Measurements from ENCODE around the gene POLG2. TPM values are rescaled to one million over a fixed set of nuclear protein-coding genes. Genes with fewer than 3 reads are reported as not detected.

Gene POLG2
- total RNA-seq, 1 experiment from 2014 or later = 42.7 TPM

DNA sequence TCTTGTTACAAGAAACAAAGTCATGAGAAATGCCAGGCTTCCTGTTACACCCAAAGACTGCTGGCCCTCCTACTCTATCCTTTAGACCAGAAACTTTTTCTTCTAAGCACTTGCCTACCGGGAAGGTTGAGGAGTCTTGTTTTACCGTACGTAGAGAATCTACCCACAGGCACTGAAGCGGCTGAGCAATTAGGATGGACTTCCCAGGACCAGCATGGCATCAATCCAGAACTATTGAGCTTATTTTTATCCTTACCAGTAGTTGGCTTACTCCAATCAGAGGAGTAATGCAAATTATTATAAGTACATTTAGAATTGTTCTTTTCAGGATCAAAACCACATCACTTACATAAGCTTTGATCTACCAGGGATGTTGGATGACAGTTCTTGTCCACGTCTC lies 35.6 kb upstream of the POLG2 start:
- H3K27ac Mint-ChIP-seq = no peak overlapping the region
- ATAC-seq = no peak
- no peaks in the 10 kb centered on the region for H3K27me3 Mint-ChIP-seq (ENCODE audit: low read depth)
- no peak for DNase-seq (ENCODE audit: low spot score)
- H3K9me3 Mint-ChIP-seq = no peaks in the 10 kb centered on the region
- CTCF ChIA-PET = no interaction called here
- TF ChIP-seq, protein P1, sequence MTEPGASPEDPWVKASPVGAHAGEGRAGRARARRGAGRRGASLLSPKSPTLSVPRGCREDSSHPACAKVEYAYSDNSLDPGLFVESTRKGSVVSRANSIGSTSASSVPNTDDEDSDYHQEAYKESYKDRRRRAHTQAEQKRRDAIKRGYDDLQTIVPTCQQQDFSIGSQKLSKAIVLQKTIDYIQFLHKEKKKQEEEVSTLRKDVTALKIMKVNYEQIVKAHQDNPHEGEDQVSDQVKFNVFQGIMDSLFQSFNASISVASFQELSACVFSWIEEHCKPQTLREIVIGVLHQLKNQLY (CRISPR knock-in tag; IDR thresholded peaks at IDR 0.05) = no peak
- TF ChIP-seq JUN (CRISPR knock-in tag; IDR thresholded peaks at IDR 0.05) = no peak
- no peak for TF ChIP-seq SOX15 (CRISPR knock-in tag; IDR thresholded peaks at IDR 0.05)
- no peak for TF ChIP-seq NR2C2 (CRISPR knock-in tag; IDR thresholded peaks at IDR 0.05)
- no peak for TF ChIP-seq EMX1 (CRISPR knock-in tag; IDR thresholded peaks at IDR 0.05)
- TF ChIP-seq, protein P2, sequence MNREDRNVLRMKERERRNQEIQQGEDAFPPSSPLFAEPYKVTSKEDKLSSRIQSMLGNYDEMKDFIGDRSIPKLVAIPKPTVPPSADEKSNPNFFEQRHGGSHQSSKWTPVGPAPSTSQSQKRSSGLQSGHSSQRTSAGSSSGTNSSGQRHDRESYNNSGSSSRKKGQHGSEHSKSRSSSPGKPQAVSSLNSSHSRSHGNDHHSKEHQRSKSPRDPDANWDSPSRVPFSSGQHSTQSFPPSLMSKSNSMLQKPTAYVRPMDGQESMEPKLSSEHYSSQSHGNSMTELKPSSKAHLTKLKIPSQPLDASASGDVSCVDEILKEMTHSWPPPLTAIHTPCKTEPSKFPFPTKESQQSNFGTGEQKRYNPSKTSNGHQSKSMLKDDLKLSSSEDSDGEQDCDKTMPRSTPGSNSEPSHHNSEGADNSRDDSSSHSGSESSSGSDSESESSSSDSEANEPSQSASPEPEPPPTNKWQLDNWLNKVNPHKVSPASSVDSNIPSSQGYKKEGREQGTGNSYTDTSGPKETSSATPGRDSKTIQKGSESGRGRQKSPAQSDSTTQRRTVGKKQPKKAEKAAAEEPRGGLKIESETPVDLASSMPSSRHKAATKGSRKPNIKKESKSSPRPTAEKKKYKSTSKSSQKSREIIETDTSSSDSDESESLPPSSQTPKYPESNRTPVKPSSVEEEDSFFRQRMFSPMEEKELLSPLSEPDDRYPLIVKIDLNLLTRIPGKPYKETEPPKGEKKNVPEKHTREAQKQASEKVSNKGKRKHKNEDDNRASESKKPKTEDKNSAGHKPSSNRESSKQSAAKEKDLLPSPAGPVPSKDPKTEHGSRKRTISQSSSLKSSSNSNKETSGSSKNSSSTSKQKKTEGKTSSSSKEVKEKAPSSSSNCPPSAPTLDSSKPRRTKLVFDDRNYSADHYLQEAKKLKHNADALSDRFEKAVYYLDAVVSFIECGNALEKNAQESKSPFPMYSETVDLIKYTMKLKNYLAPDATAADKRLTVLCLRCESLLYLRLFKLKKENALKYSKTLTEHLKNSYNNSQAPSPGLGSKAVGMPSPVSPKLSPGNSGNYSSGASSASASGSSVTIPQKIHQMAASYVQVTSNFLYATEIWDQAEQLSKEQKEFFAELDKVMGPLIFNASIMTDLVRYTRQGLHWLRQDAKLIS (CRISPR knock-in tag; IDR thresholded peaks at IDR 0.05; ENCODE audit: borderline replicate concordance) = no peak
- TF ChIP-seq, protein P3, sequence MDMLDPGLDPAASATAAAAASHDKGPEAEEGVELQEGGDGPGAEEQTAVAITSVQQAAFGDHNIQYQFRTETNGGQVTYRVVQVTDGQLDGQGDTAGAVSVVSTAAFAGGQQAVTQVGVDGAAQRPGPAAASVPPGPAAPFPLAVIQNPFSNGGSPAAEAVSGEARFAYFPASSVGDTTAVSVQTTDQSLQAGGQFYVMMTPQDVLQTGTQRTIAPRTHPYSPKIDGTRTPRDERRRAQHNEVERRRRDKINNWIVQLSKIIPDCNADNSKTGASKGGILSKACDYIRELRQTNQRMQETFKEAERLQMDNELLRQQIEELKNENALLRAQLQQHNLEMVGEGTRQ (CRISPR knock-in tag; IDR thresholded peaks at IDR 0.05) = no peak
- TF ChIP-seq, protein P4, sequence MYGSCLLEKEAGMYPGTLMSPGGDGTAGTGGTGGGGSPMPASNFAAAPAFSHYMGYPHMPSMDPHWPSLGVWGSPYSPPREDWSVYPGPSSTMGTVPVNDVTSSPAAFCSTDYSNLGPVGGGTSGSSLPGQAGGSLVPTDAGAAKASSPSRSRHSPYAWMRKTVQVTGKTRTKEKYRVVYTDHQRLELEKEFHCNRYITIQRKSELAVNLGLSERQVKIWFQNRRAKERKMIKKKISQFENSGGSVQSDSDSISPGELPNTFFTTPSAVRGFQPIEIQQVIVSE (CRISPR knock-in tag; IDR thresholded peaks at IDR 0.05; ENCODE audit: borderline replicate concordance) = no peak
- no peak for TF ChIP-seq TEAD4 (CRISPR knock-in tag; IDR thresholded peaks at IDR 0.05)
- TF ChIP-seq, protein P5, sequence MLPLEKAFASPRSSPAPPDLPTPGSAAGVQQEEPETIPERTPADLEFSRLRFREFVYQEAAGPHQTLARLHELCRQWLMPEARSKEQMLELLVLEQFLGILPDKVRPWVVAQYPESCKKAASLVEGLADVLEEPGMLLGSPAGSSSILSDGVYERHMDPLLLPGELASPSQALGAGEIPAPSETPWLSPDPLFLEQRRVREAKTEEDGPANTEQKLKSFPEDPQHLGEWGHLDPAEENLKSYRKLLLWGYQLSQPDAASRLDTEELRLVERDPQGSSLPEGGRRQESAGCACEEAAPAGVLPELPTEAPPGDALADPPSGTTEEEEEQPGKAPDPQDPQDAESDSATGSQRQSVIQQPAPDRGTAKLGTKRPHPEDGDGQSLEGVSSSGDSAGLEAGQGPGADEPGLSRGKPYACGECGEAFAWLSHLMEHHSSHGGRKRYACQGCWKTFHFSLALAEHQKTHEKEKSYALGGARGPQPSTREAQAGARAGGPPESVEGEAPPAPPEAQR (CRISPR knock-in tag; IDR thresholded peaks at IDR 0.05) = no peak
- no peak for TF ChIP-seq IRF2 (CRISPR knock-in tag; IDR thresholded peaks at IDR 0.05; ENCODE audit: borderline replicate concordance, low read depth)
- TF ChIP-seq ZNF121 (CRISPR knock-in tag; IDR thresholded peaks at IDR 0.05) = no peak
- TF ChIP-seq HMGA2 (CRISPR knock-in tag; IDR thresholded peaks at IDR 0.05) = no peak
- TF ChIP-seq SMAD3 (CRISPR knock-in tag; IDR thresholded peaks at IDR 0.05; ENCODE audit: borderline replicate concordance) = no peak
- TF ChIP-seq, protein P6, sequence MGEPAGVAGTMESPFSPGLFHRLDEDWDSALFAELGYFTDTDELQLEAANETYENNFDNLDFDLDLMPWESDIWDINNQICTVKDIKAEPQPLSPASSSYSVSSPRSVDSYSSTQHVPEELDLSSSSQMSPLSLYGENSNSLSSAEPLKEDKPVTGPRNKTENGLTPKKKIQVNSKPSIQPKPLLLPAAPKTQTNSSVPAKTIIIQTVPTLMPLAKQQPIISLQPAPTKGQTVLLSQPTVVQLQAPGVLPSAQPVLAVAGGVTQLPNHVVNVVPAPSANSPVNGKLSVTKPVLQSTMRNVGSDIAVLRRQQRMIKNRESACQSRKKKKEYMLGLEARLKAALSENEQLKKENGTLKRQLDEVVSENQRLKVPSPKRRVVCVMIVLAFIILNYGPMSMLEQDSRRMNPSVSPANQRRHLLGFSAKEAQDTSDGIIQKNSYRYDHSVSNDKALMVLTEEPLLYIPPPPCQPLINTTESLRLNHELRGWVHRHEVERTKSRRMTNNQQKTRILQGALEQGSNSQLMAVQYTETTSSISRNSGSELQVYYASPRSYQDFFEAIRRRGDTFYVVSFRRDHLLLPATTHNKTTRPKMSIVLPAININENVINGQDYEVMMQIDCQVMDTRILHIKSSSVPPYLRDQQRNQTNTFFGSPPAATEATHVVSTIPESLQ (CRISPR knock-in tag; IDR thresholded peaks at IDR 0.05) = no peak
- peaks cover 85% of the 10 kb centered on the region for H3K36me3 Mint-ChIP-seq
- H3K4me1 Mint-ChIP-seq = no peaks in the 10 kb centered on the region
- POLR2A ChIA-PET = no interaction called here
- H3K4me3 Mint-ChIP-seq = no peak overlapping the region

DNA sequence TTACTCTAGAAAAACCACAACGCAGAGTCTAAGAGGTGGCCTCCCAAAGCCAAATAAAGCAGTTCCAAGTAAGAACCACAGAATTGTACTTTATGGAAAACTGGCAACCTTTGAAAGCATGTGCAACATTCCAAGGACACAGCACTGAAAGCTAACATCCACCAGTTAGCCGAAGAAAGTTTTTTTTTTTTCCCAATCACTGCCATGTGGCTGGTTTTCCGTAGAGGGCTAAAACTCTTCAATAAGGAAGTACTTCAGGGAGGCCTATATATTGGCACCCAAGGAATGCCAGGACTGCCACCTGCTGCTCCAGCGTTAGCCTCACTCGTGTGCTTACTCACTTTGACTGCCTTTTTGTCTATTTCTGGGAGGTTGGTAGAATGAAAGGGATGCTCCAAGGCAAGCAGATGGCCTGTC lies 35.1 kb upstream of the POLG2 start:
- Mint-ChIP-seq H3K9me3 (no peaks in the 10 kb centered on the region), H3K27ac (no peak overlapping the region), H3K36me3 (peaks cover 84% of the 10 kb centered on the region), H3K4me1 (no peaks in the 10 kb centered on the region), H3K4me3 (no peak overlapping the region), H3K27me3 (ENCODE audit: low read depth) (no peaks in the 10 kb centered on the region)
- no peak for DNase-seq (ENCODE audit: low spot score)
- ChIA-PET CTCF (no interaction called here), POLR2A (no interaction called here)
- ATAC-seq = no peak
- TF ChIP-seq RELA (CRISPR knock-in tag; IDR thresholded peaks at IDR 0.05; ENCODE audit: borderline replicate concordance) (no peak), GABPB1 (CRISPR knock-in tag; IDR thresholded peaks at IDR 0.05) (no peak), NFE2L1 (CRISPR knock-in tag; IDR thresholded peaks at IDR 0.05) (no peak), ETV6 (CRISPR knock-in tag; IDR thresholded peaks at IDR 0.05) (no peak), ZNF219 (CRISPR knock-in tag; IDR thresholded peaks at IDR 0.05; ENCODE audit: borderline replicate concordance) (no peak), ZNF138 (CRISPR knock-in tag; conservative IDR thresholded peaks at IDR 0.05) (no peak), EMX1 (CRISPR knock-in tag; IDR thresholded peaks at IDR 0.05) (no peak), TCF7 (CRISPR knock-in tag; IDR thresholded peaks at IDR 0.05; ENCODE audit: low read depth) (no peak), NR1H2 (CRISPR knock-in tag; IDR thresholded peaks at IDR 0.05) (no peak)
- TF ChIP-seq, protein P7, sequence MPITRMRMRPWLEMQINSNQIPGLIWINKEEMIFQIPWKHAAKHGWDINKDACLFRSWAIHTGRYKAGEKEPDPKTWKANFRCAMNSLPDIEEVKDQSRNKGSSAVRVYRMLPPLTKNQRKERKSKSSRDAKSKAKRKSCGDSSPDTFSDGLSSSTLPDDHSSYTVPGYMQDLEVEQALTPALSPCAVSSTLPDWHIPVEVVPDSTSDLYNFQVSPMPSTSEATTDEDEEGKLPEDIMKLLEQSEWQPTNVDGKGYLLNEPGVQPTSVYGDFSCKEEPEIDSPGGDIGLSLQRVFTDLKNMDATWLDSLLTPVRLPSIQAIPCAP (CRISPR knock-in tag; IDR thresholded peaks at IDR 0.05) = no peak
- TF ChIP-seq, protein P8, sequence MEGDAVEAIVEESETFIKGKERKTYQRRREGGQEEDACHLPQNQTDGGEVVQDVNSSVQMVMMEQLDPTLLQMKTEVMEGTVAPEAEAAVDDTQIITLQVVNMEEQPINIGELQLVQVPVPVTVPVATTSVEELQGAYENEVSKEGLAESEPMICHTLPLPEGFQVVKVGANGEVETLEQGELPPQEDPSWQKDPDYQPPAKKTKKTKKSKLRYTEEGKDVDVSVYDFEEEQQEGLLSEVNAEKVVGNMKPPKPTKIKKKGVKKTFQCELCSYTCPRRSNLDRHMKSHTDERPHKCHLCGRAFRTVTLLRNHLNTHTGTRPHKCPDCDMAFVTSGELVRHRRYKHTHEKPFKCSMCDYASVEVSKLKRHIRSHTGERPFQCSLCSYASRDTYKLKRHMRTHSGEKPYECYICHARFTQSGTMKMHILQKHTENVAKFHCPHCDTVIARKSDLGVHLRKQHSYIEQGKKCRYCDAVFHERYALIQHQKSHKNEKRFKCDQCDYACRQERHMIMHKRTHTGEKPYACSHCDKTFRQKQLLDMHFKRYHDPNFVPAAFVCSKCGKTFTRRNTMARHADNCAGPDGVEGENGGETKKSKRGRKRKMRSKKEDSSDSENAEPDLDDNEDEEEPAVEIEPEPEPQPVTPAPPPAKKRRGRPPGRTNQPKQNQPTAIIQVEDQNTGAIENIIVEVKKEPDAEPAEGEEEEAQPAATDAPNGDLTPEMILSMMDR (IDR thresholded peaks at IDR 0.05) = no peak
